Activated naive CD8-positive, alpha-beta T cell treated with anti-CD3 and anti-CD28 coated beads, Interleukin-2, amount 50 U/mL, for 16 hours (primary cell): ENCODE results near the gene TCTN3.
"Not testable (repeated sequence)": the region's sequence is repeated elsewhere in the genome, so short reads cannot be mapped to it uniquely, and the experiment has no call there.

Experiments
- DNase-seq: peaks from one replicate; pipeline ENCODE4 v3.0.0-alpha.2; 2020; ENCODE audit warnings: low read depth, low spot score

Gene TCTN3

GRCh38 chr10:95683966-95684365 is 9.8 kb downstream of the TCTN3 start:
- no peak for DNase-seq

- DNase-seq, result no peak
Measured at GRCh38 chr10:95675403-95676116, 18.2 kb downstream of the TCTN3 start.

- no peak for DNase-seq
Measured at GRCh38 chr10:95674643-95675042, 19.1 kb downstream of the TCTN3 start.

GRCh38 chr10:95672641-95673040 is 21.1 kb downstream of the TCTN3 start:
- not testable (repeated sequence) for DNase-seq

- no peak for DNase-seq
Measured at GRCh38 chr10:95664543-95664942, 29.2 kb downstream of the TCTN3 start.

- no peak for DNase-seq
Measured at GRCh38 chr10:95663496-95663895, 30.2 kb downstream of the TCTN3 start.

- no peak for DNase-seq
Measured at GRCh38 chr10:95661818-95662217, 31.9 kb downstream of the TCTN3 start.

- no peak for DNase-seq
Measured at GRCh38 chr10:95660283-95660682, 33.4 kb downstream of the TCTN3 start.

GRCh38 chr10:95657250-95657649 is 36.5 kb downstream of the TCTN3 start:
- DNase-seq, result no peak

- peak; percentile 88 for DNase-seq
Measured at GRCh38 chr10:95656291-95657164, 37.2 kb downstream of the TCTN3 start, which contains the start of gene ALDH18A1. Gene ALDH18A1, minus strand, starts transcription at chr10:95656711. Its CDS starts 3,334 bp downstream, at chr10:95653377.

GRCh38 chr10:95655571-95656290 is 38.0 kb downstream of the TCTN3 start:
- no peak for DNase-seq

- no peak for DNase-seq
Measured at GRCh38 chr10:95653895-95654294, 39.8 kb downstream of the TCTN3 start.

- no peak for DNase-seq
Measured at GRCh38 chr10:95651346-95652060, 42.2 kb downstream of the TCTN3 start.

- no peak for DNase-seq
Measured at GRCh38 chr10:95650232-95650631, 43.5 kb downstream of the TCTN3 start.

- no peak for DNase-seq
Measured at GRCh38 chr10:95648138-95648537, 45.6 kb downstream of the TCTN3 start.

- DNase-seq, result no peak
Measured at GRCh38 chr10:95646160-95646559, 47.6 kb downstream of the TCTN3 start.

- no peak for DNase-seq
Measured at GRCh38 chr10:95644901-95645300, 48.8 kb downstream of the TCTN3 start.

GRCh38 chr10:95640891-95641315 is 52.8 kb downstream of the TCTN3 start:
- no peak for DNase-seq

- DNase-seq, result no peak
Measured at GRCh38 chr10:95637911-95638310, 55.8 kb downstream of the TCTN3 start.

GRCh38 chr10:95637140-95637539 is 56.6 kb downstream of the TCTN3 start:
- DNase-seq, result no peak

- no peak for DNase-seq
Measured at GRCh38 chr10:95635319-95635733, 58.4 kb downstream of the TCTN3 start.
